HG03280 (cell line): ENCODE data around the gene FHOD1.

Experiments used
- ATAC-seq: cut with Tn5 transposase; IDR thresholded peaks from one replicate; pipeline ENCODE4 v1.9.1; 2021; ENCODE audit warnings: mild to moderate bottlenecking, moderate library complexity; ENCODE audit not compliant: unreplicated experiment

Gene FHOD1

GRCh38 chr16:67236563-67237395, 10.5 kb downstream of the FHOD1 start:
- peak; percentile 47 for ATAC-seq

GRCh38 chr16:67235816-67236562, 11.3 kb downstream of the FHOD1 start:
- no peak for ATAC-seq

GRCh38 chr16:67234180-67234597, 13.1 kb downstream of the FHOD1 start:
- ATAC-seq: no peak

- no peak for ATAC-seq
Measured at GRCh38 chr16:67233596-67233995, 13.7 kb downstream of the FHOD1 start.

- ATAC-seq: no peak
Measured at GRCh38 chr16:67230809-67231660, 16.2 kb downstream of the FHOD1 start.

DNA sequence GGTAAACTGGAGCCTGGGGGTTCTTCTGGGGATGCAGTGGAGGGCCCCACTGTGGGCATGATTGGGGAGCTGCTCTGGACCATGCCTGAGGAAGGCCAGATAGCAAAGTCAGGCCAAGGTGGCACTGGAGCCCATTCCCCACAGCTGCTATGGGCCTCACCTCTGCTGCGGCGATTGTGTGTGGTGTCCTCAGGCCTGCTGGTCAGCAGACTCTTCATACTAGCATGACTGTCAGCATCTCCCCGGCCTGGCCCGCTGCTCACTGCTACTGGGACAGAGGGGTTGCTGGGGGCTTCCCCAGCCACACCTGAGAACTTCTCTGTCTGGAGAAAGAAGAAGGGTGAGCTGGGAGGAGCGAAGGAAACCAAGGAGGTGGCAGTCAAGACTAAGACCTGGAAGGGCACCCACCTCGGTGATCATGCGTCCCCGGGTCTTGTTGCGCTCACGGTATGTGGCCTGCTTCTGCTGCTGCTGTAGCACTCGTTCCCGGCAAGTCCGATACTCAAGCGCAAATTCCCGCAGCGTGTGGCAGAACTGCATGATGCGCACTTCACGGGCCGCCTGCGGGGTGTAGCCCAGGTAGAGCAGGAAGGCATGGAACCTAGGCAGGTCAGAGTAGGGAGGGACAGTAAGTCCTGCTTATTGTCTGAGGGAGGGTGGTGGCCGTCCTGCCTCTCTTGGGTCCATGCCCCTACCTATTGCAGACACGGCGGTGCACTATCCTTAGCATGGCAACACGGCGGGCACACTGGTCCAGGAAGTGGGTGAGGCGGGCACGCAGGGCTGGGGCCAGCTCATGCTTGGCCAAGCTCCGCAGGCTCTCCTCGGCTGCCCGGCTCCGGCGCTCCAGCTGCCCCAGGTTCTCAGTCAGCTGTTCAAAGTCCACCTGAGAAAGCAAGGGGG, 17.1 kb downstream of the FHOD1 start:
- ATAC-seq: no peak

DNA sequence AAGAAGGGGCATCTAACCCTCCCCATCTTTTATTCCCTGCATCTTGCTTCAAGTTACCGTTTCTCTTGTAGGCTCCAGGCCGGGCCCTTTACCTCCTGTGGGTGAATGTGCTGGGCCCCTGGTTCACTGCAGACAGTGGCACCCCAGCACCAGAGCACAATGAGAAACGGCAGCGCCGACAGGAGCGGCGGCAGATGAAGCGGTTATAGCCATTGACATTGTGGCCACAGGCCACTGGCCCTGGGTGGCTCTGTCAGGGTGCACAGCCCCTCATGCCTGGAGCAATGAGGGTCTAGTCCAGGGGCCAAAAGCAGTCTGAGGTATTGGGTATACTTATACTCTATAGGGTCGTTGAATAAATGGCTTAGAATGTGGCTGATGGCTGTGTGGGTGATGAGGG, 18.4 kb downstream of the FHOD1 start:
- ATAC-seq: no peak

DNA sequence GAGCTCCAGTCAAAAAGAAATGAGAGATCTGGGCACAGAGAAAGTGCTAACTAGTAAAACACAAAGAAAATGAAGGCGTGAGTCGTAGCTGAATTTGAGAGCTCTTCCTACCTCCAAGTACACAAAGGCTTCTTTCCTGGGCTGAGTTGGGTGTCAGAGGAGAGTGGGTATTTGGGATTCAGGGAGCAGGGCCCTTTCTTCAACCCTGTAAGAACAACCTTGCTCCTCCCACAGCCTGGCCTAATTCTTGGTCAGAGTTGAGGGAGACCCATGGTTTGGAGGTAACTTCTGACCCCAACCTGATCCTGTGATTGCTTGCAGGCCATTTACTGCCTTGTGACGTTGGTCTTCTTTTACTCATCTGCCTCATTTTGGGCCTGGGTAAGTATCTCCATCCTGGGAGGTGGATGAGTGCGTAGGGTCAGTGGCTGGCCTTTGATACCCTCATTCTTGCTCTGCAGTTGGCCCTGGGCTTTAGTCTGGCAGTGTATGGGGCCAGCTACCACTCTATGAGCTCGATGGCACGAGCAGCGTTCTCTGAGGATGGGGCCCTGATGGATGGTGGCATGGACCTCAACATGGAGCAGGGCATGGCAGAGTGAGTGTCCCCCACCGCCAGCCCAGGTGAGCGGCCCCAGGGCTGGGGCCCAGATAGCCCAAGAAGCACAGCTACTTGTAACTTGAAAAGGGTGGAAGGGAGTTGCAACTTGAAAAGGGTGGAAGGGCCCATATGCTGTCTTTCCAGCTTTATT, 19.1 kb downstream of the FHOD1 start:
- no peak for ATAC-seq

GRCh38 chr16:67227567-67227921, 19.7 kb downstream of the FHOD1 start:
- ATAC-seq: no peak

DNA sequence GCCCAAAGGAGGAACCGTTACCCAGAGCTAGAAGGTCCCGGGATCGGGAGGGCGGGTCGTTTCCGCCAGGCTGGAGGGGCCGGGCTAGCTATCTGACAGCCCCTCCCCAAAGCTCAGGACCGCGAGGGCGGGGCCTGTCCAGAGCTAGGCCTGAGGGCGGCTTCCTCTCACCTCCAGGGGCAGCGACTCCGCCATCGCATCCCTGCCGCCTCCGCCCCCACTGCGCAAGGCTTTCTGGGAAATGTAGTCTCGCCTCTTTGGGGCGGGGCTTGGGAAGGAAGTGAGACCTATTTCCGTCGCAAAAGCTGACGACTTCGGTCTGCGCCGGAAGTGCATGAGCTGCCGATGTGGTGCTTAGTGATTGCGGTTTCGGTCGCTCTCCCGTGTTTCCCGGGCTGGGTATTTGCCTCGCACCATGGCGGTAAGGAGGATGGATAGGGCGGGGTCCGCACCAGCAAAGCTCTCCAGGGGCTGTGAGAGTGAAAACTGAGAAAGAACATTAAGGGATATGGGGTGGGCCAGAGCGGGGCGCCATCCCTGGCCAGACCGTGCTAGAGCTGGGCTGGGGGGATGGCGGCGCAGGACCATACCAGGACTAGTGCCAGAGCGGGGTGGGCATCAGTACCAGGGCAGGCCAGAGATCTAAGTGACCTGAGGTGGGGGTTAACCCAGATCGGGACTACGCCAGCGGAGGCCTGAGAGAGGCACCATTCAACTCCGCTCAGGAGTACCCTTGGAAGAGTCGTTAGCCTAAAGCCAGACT, 20.3 kb downstream of the FHOD1 start, which contains the start of gene TMEM208:
Gene TMEM208 (plus strand): TSS at position 327 of the 763 bp plus-strand sequence. CDS start 89 bp downstream, at position 416.
- ATAC-seq: peak; percentile 93

DNA sequence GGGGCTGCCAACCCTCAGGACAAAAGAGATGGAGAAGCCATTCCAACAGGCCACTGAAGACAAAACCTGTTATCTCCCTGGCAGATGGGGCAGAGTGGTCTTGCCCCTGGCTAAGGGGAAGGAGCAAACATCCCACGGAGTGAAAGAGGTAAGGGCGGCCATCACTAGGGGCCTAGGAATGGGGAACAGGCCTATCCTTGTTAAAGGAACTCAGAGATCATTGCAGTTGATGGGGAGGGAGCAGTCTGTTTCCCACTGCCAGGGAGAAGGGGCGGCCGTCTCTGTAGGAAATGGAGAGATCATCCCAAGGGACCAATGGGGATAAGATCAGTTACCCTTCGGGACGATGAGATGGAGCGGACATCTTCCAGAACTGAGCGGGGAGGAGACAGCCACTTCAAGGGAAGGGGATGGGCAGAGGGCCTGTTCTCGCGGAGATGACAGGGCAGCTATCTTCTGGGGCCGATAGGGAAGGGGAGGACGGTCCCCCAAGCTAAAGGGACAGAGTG, 20.9 kb downstream of the FHOD1 start:
- no peak for ATAC-seq

- ATAC-seq: no peak
Measured at GRCh38 chr16:67223992-67224391, 23.3 kb downstream of the FHOD1 start.

GRCh38 chr16:67216612-67217490, 30.4 kb downstream of the FHOD1 start:
- no peak for ATAC-seq

DNA sequence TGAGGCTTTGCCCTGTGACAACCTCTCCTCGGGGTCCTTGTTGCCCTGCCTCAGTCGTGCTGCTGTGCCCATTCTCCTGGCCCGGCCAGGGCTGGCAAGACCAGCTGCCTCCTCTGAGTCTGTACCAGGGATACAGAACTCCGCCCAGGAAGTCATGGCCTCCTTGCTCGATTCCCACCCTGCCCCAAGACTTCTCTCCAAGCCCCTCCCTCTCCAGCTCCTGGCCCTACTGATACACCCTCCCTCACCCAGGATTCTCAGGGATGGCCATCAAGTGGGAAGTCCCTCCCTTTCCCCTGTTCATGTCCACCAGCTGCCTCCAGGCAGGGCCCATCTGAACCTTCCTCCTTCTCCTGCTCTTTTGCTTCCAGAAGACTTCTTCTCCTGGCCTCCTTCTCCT, 31.6 kb downstream of the FHOD1 start:
- no peak for ATAC-seq

DNA sequence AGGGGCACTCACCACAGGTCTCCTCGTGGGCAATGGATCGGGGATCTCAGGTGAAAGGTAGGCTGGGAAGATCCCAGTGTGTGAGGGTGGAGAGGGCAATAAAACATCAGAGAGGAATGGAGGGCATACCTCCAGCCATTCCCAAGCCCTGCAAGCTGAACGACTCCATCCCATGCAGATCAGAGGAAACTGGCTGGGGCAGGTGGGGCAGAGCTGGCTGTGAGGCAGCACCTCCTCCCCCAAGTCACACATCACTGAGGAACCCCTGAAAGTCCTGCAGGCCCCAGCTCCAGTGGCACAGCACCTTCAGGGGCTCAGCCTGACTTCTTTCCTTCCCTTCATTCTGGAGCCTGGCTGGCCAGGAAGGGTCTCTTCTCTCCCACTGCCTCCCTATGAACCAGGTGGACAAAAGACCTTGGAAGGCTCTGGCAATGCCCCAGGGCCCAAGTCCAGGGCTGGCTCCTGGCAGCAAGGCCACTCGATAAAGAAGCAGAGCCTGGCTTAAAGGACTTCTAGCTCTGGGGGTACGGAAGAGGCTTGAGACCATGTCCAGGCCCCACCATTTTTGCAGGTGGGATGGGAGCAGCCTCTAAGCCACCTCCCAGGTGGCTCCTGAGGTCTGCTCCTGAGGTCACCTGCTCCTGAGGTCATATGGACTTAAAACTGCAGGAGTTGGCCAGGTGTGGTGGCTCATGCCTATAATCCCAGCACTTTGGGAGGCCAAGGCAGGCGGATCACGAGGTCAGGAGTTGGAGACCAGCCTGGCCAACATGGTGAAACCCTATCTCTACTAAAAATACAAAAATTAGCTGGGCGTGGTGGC, 33.9 kb downstream of the FHOD1 start:
- no peak for ATAC-seq

- no peak for ATAC-seq
Measured at GRCh38 chr16:67212766-67213165, 34.5 kb downstream of the FHOD1 start.

DNA sequence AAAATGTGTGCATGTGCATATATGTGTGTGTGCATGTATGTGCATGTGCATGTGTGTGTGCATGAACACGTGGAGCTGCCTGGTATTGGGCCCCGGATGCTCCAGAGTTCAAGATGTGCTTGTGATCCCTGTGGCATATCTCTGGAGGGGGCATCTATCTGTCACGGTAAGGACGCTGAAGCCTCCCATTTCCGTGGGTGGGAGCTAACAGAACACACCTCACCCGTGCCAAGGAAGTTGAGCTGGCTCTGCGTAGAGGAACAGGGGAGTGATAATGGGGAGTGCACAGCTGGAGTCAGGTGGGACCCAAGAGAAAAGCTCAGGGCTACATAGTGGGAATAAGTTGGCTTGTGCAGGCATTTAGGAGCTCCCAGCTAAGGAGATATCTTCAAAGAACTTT, 35.6 kb downstream of the FHOD1 start:
- no peak for ATAC-seq
